ENCODE data around the gene EYA3.

DNA sequence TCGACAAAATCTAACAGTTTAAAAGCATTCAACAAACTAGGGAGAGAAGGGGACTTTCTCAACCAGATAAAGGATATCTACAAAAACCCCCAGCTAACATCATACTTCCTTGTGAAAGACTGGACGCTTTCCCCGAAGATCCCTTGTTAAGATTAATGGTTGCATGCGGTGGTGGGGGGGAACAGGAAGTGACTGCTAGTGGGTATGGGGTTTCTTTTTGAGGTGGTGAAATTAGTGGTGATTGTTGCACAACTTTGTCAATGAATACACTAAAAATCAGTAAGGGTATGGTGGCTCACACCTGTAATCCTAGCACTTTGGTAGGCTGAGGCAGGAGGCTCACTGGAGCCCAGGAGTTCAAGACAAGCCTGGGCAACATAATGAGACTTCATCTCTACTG lies 26.9 kb upstream of the EYA3 start:
- TF ChIP-seq POLR2AphosphoS5 (IDR thresholded peaks at IDR 0.05; ENCODE audit: insufficient read depth in 1 of 2, low read depth in 1 of 2) (no peak), POLR2A (IDR thresholded peaks at IDR 0.05) (no peak)
- TF ChIP-seq, protein P1, sequence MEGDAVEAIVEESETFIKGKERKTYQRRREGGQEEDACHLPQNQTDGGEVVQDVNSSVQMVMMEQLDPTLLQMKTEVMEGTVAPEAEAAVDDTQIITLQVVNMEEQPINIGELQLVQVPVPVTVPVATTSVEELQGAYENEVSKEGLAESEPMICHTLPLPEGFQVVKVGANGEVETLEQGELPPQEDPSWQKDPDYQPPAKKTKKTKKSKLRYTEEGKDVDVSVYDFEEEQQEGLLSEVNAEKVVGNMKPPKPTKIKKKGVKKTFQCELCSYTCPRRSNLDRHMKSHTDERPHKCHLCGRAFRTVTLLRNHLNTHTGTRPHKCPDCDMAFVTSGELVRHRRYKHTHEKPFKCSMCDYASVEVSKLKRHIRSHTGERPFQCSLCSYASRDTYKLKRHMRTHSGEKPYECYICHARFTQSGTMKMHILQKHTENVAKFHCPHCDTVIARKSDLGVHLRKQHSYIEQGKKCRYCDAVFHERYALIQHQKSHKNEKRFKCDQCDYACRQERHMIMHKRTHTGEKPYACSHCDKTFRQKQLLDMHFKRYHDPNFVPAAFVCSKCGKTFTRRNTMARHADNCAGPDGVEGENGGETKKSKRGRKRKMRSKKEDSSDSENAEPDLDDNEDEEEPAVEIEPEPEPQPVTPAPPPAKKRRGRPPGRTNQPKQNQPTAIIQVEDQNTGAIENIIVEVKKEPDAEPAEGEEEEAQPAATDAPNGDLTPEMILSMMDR (IDR thresholded peaks at IDR 0.05): no peak

Measured in vagina (tissue), 2 donors.